HAP-1 (cell line): ENCODE measurements around the gene ERO1A.
"Not testable (repeated sequence)": the region's sequence is repeated elsewhere in the genome, so short reads cannot be mapped to it uniquely, and the experiment has no call there.

Experiments
- DNase-seq, 2 experiments: peaks; one replicate each; pipeline ENCODE4 v3.0.0-alpha.2; 2016 to 2020; ENCODE audit warnings: low spot score in 2 of 2
- H3K27me3 ChIP-seq: fragments of 250-450 bp; sonication (Bioruptor Pico); 2 replicates; pipeline ENCODE4 v1.5.1; 2020; ENCODE audit warnings: low read depth, mild to moderate bottlenecking, moderate library complexity
- H3K36me3 ChIP-seq: fragments of 250-450 bp; sonication (Bioruptor Pico); replicated peaks from 2 replicates; pipeline ENCODE4 v1.5.1; 2020; ENCODE audit warnings: mild to moderate bottlenecking
- H3K4me1 ChIP-seq: fragments of 250-450 bp; sonication (Bioruptor Pico); 2 replicates; pipeline ENCODE4 v1.5.1; 2020; ENCODE audit warnings: mild to moderate bottlenecking
- H3K4me3 ChIP-seq: fragments of 250-450 bp; sonication (Bioruptor Pico); 2 replicates; pipeline ENCODE4 v1.5.1; 2020; ENCODE audit warnings: mild to moderate bottlenecking, moderate library complexity
- H3K9me3 ChIP-seq: fragments of 250-450 bp; sonication (Bioruptor Pico); 2 replicates; pipeline ENCODE4 v1.5.1; 2020; ENCODE audit warnings: mild to moderate bottlenecking, moderate library complexity
- in situ Hi-C: fragments of 300-500 bp; cut with MboI; formaldehyde crosslinking; loops from 3 replicates; pipeline ENCODE4 v1.14.3; 2020; ENCODE audit warnings: low sequenced_read_pairs, inconsistent platforms, mixed read lengths

Gene ERO1A

GRCh38 chr14:52695481-52696091 lies at the start of gene ERO1A:
Gene ERO1A, minus strand, starts transcription at chr14:52695558. Its CDS starts 77 bp downstream, at chr14:52695481.
- Histone ChIP-seq H3K4me3 (peak within 1 kb of the TSS; percentile 75), H3K4me1 (peaks cover 28% of the 10 kb centered on the region), H3K9me3 (no peaks in the 10 kb centered on the region), H3K27me3 (no peaks in the 10 kb centered on the region), H3K36me3 (no peaks in the 10 kb centered on the region)
- in situ Hi-C loops, result no loop called here
- peak; percentile 61 to 75 for DNase-seq

GRCh38 chr14:52741865-52742264 lies 46.5 kb upstream of the ERO1A start:
- Histone ChIP-seq H3K9me3 (no peaks in the 10 kb centered on the region), H3K36me3 (no peaks in the 10 kb centered on the region), H3K27me3 (no peaks in the 10 kb centered on the region), H3K4me1 (peaks cover 6% of the 10 kb centered on the region), H3K4me3 (no peak overlapping the region)
- no peak for DNase-seq
- in situ Hi-C loops, result no loop called here

- in situ Hi-C loops, result no loop called here
- no peaks in the 10 kb centered on the region; the same call in 1 of the 2 replicates for H3K27me3 ChIP-seq
- no peaks in the 10 kb centered on the region for H3K9me3 ChIP-seq
- no peak overlapping the region for H3K4me3 ChIP-seq
- H3K36me3 ChIP-seq, result no peaks in the 10 kb centered on the region
- peak in 1 of 2 experiments; percentile 95 for DNase-seq
- peaks cover 8% of the 10 kb centered on the region for H3K4me1 ChIP-seq
Observed at GRCh38 chr14:52740751-52741150, 45.4 kb upstream of the ERO1A start.

GRCh38 chr14:52738409-52738808 lies 43.1 kb upstream of the ERO1A start:
- Histone ChIP-seq H3K4me1 (peaks cover 19% of the 10 kb centered on the region), H3K27me3 (no peaks in the 10 kb centered on the region; the same call in 1 of the 2 replicates), H3K9me3 (no peaks in the 10 kb centered on the region), H3K36me3 (no peaks in the 10 kb centered on the region), H3K4me3 (no peak overlapping the region)
- in situ Hi-C loops, result no loop called here
- no peak for DNase-seq

GRCh38 chr14:52735921-52736489 lies 40.6 kb upstream of the ERO1A start:
- H3K4me1 ChIP-seq, result peaks cover 27% of the 10 kb centered on the region
- no peaks in the 10 kb centered on the region for H3K9me3 ChIP-seq
- H3K27me3 ChIP-seq, result no peaks in the 10 kb centered on the region; the same call in 1 of the 2 replicates
- no peak for DNase-seq
- no peak overlapping the region for H3K4me3 ChIP-seq
- peaks cover 4% of the 10 kb centered on the region; the same call in 1 of the 2 replicates for H3K36me3 ChIP-seq
- in situ Hi-C loops, result no loop called here

GRCh38 chr14:52733824-52734223 lies 38.5 kb upstream of the ERO1A start:
- in situ Hi-C loops, result no loop called here
- DNase-seq, result peak; percentile 4 to 56
- Histone ChIP-seq H3K9me3 (no peaks in the 10 kb centered on the region), H3K4me1 (peaks cover 27% of the 10 kb centered on the region), H3K36me3 (peaks cover 4% of the 10 kb centered on the region; the same call in 1 of the 2 replicates), H3K4me3 (no peak overlapping the region), H3K27me3 (no peaks in the 10 kb centered on the region; the same call in 1 of the 2 replicates)

GRCh38 chr14:52730709-52731111 lies 35.4 kb upstream of the ERO1A start:
- Histone ChIP-seq H3K4me1 (peaks cover 25% of the 10 kb centered on the region), H3K4me3 (peak overlapping the region; percentile 97), H3K9me3 (no peaks in the 10 kb centered on the region), H3K36me3 (peaks cover 21% of the 10 kb centered on the region), H3K27me3 (no peaks in the 10 kb centered on the region; the same call in 1 of the 2 replicates)
- in situ Hi-C loops, result no loop called here
- peak in 1 of 2 experiments; percentile 58 for DNase-seq

- DNase-seq, result peak; percentile 99 to 100
- Histone ChIP-seq H3K4me3 (peak within 1 kb of the TSS; percentile 97), H3K4me1 (peaks cover 21% of the 10 kb centered on the region), H3K36me3 (peaks cover 24% of the 10 kb centered on the region), H3K27me3 (no peaks in the 10 kb centered on the region), H3K9me3 (no peaks in the 10 kb centered on the region)
- in situ Hi-C loops, result no loop called here
Observed at GRCh38 chr14:52729925-52730708, 34.8 kb upstream of the ERO1A start, which contains the start of gene STYX. Gene STYX, plus strand, starts transcription at chr14:52730166. Its CDS starts 309 bp downstream, at chr14:52730475.

- no peak for DNase-seq
- Histone ChIP-seq H3K4me3 (no peak overlapping the region), H3K36me3 (peaks cover 30% of the 10 kb centered on the region), H3K27me3 (no peaks in the 10 kb centered on the region), H3K9me3 (no peaks in the 10 kb centered on the region), H3K4me1 (peaks cover 21% of the 10 kb centered on the region)
- in situ Hi-C loops, result no loop called here
Observed at GRCh38 chr14:52729585-52729924, 34.2 kb upstream of the ERO1A start.

- DNase-seq, H3K4me3 ChIP-seq, in situ Hi-C loops, H3K9me3 ChIP-seq, H3K27me3 ChIP-seq: not testable (repeated sequence)
- Histone ChIP-seq H3K4me1 (peaks cover 20% of the 10 kb centered on the region), H3K36me3 (peaks cover 35% of the 10 kb centered on the region)
Observed at GRCh38 chr14:52729035-52729434, 33.7 kb upstream of the ERO1A start.

- H3K4me1 ChIP-seq, in situ Hi-C loops, H3K27me3 ChIP-seq, H3K9me3 ChIP-seq, DNase-seq, H3K4me3 ChIP-seq: not testable (repeated sequence)
- peaks cover 47% of the 10 kb centered on the region for H3K36me3 ChIP-seq
Observed at GRCh38 chr14:52727509-52727908, 32.2 kb upstream of the ERO1A start.

GRCh38 chr14:52724360-52724644 lies 28.9 kb upstream of the ERO1A start:
- H3K36me3 ChIP-seq, result peaks cover 73% of the 10 kb centered on the region
- H3K4me3 ChIP-seq, result no peak overlapping the region
- H3K4me1 ChIP-seq, result peaks cover under 1% of the 10 kb centered on the region; the same call in 1 of the 2 replicates
- H3K27me3 ChIP-seq, result no peaks in the 10 kb centered on the region
- H3K9me3 ChIP-seq, result no peaks in the 10 kb centered on the region
- in situ Hi-C loops, result no loop called here
- no peak for DNase-seq

- H3K4me1 ChIP-seq, result no peaks in the 10 kb centered on the region
- H3K9me3 ChIP-seq, result no peaks in the 10 kb centered on the region
- no peaks in the 10 kb centered on the region for H3K27me3 ChIP-seq
- in situ Hi-C loops, result no loop called here
- H3K36me3 ChIP-seq, result peaks cover 78% of the 10 kb centered on the region
- no peak overlapping the region for H3K4me3 ChIP-seq
- no peak for DNase-seq
Observed at GRCh38 chr14:52723514-52724359, 28.4 kb upstream of the ERO1A start.
